ENCODE data around the gene C17orf58. TPM values are rescaled to one million over a fixed set of nuclear protein-coding genes. Genes with fewer than 3 reads are reported as not detected.
A peak's percentile ranks its signal among the peaks of the same experiment; 100 is the strongest.

The C17orf58 gene
- polyA plus RNA-seq, 1 of the 3 experiments (the other 2 are of a cell fraction): 21.2 TPM

DNA sequence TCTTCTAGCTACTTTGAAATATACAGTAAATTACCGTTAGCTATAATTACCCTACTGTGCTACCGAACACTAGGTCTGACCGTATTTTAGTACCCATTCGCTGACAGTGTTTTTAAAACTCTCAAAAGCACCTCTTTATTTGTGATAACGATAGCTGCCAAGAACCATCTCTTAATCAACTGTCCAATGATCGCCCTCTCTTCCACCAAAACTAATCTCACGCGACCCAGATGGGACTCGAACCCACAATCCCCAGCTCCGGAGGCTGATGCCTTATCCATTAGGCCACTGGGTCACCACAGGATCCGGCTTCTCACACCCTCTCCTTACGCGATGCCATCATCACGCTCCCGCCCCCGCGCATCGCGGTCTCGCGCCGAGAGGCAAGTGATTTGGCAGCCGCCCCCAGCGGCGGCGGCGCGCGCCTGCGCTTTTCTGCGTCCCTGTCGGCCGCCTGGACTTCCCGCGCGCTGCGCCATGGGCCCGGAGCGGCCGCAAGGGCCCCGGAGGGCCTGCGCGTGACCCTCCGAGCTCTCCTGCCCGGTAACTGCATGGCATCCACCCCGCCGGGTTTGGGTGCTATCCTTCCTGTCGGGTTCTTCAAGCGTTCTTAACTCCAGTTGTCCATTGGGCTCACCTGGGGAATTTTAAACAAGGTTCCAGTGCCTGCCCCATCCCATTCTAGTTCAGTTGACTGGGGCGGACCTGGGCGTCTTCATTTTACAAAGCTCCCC is 23.6 kb upstream of the C17orf58 start (continued):
- TF ChIP-seq TCF12 (IDR thresholded peaks at IDR 0.05) (peak; percentile 12; the same call in 1 of the 2 replicates), ZBTB33 (IDR thresholded peaks at IDR 0.05; ENCODE audit: borderline replicate concordance, low read depth) (peak; percentile 83), FOXJ3 (CRISPR knock-in tag; IDR thresholded peaks at IDR 0.05) (no peak), FOXM1 (IDR thresholded peaks at IDR 0.05; ENCODE audit: low read depth) (no peak), FOSL2 (IDR thresholded peaks at IDR 0.05; ENCODE audit: borderline replicate concordance, low read depth) (peak; percentile 93), SIN3A (IDR thresholded peaks at IDR 0.05; ENCODE audit: borderline replicate concordance, low read depth, low read length) (peak; percentile 93; the same call in 1 of the 2 replicates), TAF1 (IDR thresholded peaks at IDR 0.05; ENCODE audit: borderline replicate concordance, low read depth, low read length) (peak; percentile 45; the same call in 1 of the 2 replicates), USF1 (IDR thresholded peaks at IDR 0.05; ENCODE audit: borderline replicate concordance, low read depth) (0 out of 2 replicates have a peak, but pooled peaks have one; percentile 7), GABPA (IDR thresholded peaks at IDR 0.05; ENCODE audit: low read depth) (peak; percentile 23), NRF1 (IDR thresholded peaks at IDR 0.05; ENCODE audit: low read depth, low read length) (peak; percentile 86), REST (IDR thresholded peaks at IDR 0.05; ENCODE audit: low read depth, low read length) (peak; percentile 62; the same call in 1 of the 2 replicates), TEAD4 (IDR thresholded peaks at IDR 0.05; ENCODE audit: borderline replicate concordance, insufficient read depth) (peak; percentile 99)

DNA sequence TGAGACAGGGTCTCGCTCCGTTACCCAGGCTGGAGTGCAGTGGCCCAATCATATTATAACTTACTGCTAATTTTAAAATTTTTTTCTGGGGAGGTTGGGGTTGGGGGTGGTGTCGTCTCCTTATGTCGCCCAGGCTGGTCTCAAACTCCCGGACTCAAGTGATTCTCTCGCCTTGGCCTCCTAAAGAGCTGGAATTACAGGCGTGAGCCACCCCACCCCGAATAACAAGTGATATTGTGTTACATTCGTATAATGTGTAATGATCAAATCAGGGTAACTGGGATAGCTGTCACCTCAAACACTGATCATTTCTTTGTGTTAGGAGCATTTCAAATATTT is 23.0 kb upstream of the C17orf58 start:
- H3K36me3 ChIP-seq (replicated peaks in 1 of 2; ENCODE audit: control insufficient read depth in 1 of 2, insufficient read depth in 2 of 2, low read length in 1 of 2): no peaks in the 10 kb centered on the region
- 0 out of 4 replicates have a peak overlapping the region, but pooled peaks of 1 of the 2 experiments have one; percentile 1 for H3K27ac ChIP-seq (ENCODE audit: low read depth in 2 of 2, low read length in 1 of 2)
- H3K4me3 ChIP-seq (ENCODE audit: low read depth in 2 of 2, low read length in 1 of 2): peak overlapping the region in 1 of 2 experiments; percentile 54; a peak in 2 of 4 replicates
- H3K9ac ChIP-seq: no peak overlapping the region
- H3K9me2 ChIP-seq: no peaks in the 10 kb centered on the region
- H3K79me2 ChIP-seq (ENCODE audit: insufficient read depth): no peaks in the 10 kb centered on the region
- 51% methylated on average over 9 of the region's 9 CpGs for WGBS (ENCODE audit: low lambda C conversion rate)
- no peaks in the 10 kb centered on the region for H3K27me3 ChIP-seq (ENCODE audit: insufficient read depth)
- no peaks in the 10 kb centered on the region for H4K20me1 ChIP-seq (ENCODE audit: insufficient read depth)
- H2AFZ ChIP-seq (ENCODE audit: low read depth): no peak overlapping the region
- POLR2A ChIA-PET: interaction anchor here (0.6 to 1.7 kb wide), 3 partner anchors 17 to 182 kb away, joined by 3 to 21 read pairs (median 6); partner anchors contain the start of gene KPNA2
- H3K4me1 ChIP-seq (ENCODE audit: control insufficient read depth in 1 of 2, insufficient read depth in 2 of 2, low read depth in 1 of 2, low read length in 1 of 2): no peaks in the 10 kb centered on the region; a peak in 1 of 4 replicates
- no peak for DNase-seq
- CTCF ChIA-PET: interaction anchor here (0.6 to 1.7 kb wide), 11 partner anchors 8 to 516 kb away, joined by 3 to 7 read pairs (median 4); partner anchors contain the start of gene AMZ2
- H3K4me2 ChIP-seq: peak overlapping the region; percentile 91
- H3F3A ChIP-seq (replicated peaks; ENCODE audit: insufficient read depth): peaks cover 10% of the 10 kb centered on the region
- no peaks in the 10 kb centered on the region for H3K9me3 ChIP-seq
- TF ChIP-seq SIN3A (IDR thresholded peaks at IDR 0.05; ENCODE audit: borderline replicate concordance, low read depth, low read length): no peak
- TF ChIP-seq RFX5 (IDR thresholded peaks at IDR 0.05; ENCODE audit: low read length): no peak
- no peak for TF ChIP-seq SMC3 (IDR thresholded peaks at IDR 0.05; ENCODE audit: low read depth, low read length)
- no peak for TF ChIP-seq USF1 (IDR thresholded peaks at IDR 0.05; ENCODE audit: borderline replicate concordance, low read depth)
- TF ChIP-seq TAF1 (IDR thresholded peaks at IDR 0.05; ENCODE audit: borderline replicate concordance, low read depth, low read length): no peak
- no peak for TF ChIP-seq FOXJ3 (CRISPR knock-in tag; IDR thresholded peaks at IDR 0.05)
- TF ChIP-seq RXRA (IDR thresholded peaks at IDR 0.05; ENCODE audit: borderline replicate concordance, low read depth): no peak
- TF ChIP-seq EZH2phosphoT487 (IDR thresholded peaks at IDR 0.05; ENCODE audit: borderline replicate concordance, low read depth): no peak
- TF ChIP-seq, protein P1, sequence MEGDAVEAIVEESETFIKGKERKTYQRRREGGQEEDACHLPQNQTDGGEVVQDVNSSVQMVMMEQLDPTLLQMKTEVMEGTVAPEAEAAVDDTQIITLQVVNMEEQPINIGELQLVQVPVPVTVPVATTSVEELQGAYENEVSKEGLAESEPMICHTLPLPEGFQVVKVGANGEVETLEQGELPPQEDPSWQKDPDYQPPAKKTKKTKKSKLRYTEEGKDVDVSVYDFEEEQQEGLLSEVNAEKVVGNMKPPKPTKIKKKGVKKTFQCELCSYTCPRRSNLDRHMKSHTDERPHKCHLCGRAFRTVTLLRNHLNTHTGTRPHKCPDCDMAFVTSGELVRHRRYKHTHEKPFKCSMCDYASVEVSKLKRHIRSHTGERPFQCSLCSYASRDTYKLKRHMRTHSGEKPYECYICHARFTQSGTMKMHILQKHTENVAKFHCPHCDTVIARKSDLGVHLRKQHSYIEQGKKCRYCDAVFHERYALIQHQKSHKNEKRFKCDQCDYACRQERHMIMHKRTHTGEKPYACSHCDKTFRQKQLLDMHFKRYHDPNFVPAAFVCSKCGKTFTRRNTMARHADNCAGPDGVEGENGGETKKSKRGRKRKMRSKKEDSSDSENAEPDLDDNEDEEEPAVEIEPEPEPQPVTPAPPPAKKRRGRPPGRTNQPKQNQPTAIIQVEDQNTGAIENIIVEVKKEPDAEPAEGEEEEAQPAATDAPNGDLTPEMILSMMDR (IDR thresholded peaks at IDR 0.05): no peak
- no peak for TF ChIP-seq FOXM1 (IDR thresholded peaks at IDR 0.05; ENCODE audit: low read depth)
- TF ChIP-seq MXI1 (IDR thresholded peaks at IDR 0.05; ENCODE audit: low read depth, low read length): no peak
- no peak for TF ChIP-seq NFIC (IDR thresholded peaks at IDR 0.05; ENCODE audit: borderline replicate concordance)
- TF ChIP-seq YY1 (IDR thresholded peaks at IDR 0.05; ENCODE audit: low read depth): no peak
